Stimulated activated CD4-positive, alpha-beta T cell treated with anti-CD3 and anti-CD28 coated beads, TNF-alpha, amount 100 ng/mL, for 4 hours (primary cell): ENCODE measurements around the gene DNAJC1.

Experiments
- DNase-seq, 3 experiments: peaks; one replicate each; pipeline ENCODE4 v3.0.0-alpha.2; 2020; ENCODE audit warnings: low read depth in 3 of 3

The DNAJC1 gene

GRCh38 chr10:21961847-21962246, 41.7 kb downstream of the DNAJC1 start:
- no peak for DNase-seq

GRCh38 chr10:21959998-21960397, 43.5 kb downstream of the DNAJC1 start:
- no peak for DNase-seq

- no peak for DNase-seq
Observed at GRCh38 chr10:21954690-21955089, 48.8 kb downstream of the DNAJC1 start.

DNA sequence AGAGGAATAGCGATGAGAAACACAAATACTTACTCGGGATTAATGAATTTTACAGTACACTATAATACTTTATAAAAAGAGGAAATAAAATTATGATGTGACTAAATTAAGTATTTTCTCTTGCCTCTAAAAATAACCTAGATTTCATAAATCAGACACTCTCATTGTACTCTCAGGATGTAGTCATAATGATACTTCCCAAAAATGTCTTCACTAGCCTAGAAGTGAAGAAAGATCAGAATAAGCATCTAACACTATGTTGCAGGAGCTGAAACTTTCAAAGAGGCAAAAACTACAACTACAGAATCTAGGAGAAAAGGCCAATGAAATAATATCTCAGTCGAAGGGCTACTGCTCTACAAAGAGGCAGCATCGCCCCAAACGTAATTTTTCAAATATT, 49.4 kb downstream of the DNAJC1 start:
- DNase-seq = no peak

GRCh38 chr10:21953585-21954057, 49.9 kb downstream of the DNAJC1 start:
- no peak for DNase-seq

GRCh38 chr10:21950566-21950965, 53.0 kb downstream of the DNAJC1 start:
- no peak for DNase-seq

- DNase-seq = no peak
Observed at GRCh38 chr10:21946946-21947345, 56.6 kb downstream of the DNAJC1 start.

DNA sequence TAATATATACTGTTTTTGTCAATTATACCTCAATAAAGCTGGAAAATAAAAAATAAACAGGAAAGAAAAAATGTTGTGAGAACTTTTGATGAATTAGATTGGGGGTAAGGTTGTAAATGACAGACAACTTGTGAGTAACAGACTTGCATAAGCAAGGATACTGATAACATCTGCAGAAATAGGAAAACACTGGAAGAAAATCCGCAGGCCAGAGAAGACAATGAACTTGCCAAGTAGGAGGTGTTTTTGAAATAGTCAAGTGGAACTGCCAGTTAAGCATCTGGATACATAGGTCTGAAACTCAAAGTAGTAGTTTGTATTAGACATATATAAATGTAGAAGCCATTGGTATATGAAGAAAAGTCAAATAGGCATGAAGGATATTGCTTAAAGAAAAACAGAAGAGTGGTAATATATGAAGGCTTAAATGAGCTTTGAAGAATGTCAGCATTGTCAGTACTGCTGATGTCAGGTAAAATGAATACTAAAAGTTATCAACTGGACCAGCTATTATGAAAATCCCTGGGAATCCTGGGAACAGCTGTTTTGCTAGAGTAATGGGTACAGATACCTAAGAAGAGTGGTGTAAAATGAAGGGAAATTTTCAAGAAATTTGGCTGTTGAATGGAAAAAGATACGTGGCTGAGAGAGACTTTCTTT, 58.7 kb downstream of the DNAJC1 start:
- DNase-seq = no peak

GRCh38 chr10:21943633-21944265, 59.8 kb downstream of the DNAJC1 start:
- DNase-seq = no peak

DNA sequence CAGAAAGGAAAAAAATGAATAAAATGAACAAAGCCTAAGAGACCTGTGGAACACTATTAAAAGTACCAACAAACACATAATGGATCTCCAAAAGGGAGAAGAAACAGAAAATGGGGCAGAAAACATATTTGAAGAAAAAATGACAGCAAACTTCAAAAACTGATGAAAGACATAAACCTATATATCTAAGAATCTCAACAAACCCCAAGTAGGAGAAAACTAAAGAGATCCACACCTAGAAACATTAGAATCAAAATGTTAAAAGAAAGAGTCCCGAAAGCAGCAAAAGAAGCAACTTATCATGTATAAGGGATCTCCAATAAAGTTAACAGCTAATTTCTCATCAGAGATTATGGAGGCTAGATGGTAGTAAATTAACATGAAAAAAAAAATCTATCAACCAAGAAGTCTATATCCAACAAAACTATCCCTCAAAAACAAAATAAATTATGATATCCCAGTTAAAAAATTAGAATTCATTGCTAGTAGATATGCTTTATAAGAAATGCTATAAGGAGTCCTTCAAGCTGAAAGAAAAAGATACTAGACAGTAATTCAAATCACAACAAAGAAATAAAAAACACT, 68.0 kb downstream of the DNAJC1 start:
- DNase-seq = no peak

- no peak for DNase-seq
Observed at GRCh38 chr10:21934307-21934706, 69.2 kb downstream of the DNAJC1 start.

DNA sequence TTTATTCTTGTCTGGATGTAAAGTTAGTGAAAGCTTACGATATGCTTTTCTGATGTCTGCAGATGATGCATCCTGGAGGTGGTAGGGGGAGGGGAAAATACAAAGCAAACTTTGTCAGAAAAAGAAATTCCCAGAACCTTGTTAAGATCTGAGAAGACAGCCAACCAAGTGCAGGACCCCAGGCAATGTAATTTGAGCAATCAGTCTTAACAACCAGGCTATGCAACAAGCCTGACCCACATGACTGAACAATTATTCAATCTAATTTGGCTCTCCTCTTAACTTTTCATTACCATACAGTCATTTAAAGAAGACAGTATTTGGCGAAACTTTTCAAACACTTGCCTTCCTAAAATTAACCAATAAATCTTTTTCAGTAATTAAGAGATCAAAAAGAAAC, 74.5 kb downstream of the DNAJC1 start:
- DNase-seq = no peak

DNA sequence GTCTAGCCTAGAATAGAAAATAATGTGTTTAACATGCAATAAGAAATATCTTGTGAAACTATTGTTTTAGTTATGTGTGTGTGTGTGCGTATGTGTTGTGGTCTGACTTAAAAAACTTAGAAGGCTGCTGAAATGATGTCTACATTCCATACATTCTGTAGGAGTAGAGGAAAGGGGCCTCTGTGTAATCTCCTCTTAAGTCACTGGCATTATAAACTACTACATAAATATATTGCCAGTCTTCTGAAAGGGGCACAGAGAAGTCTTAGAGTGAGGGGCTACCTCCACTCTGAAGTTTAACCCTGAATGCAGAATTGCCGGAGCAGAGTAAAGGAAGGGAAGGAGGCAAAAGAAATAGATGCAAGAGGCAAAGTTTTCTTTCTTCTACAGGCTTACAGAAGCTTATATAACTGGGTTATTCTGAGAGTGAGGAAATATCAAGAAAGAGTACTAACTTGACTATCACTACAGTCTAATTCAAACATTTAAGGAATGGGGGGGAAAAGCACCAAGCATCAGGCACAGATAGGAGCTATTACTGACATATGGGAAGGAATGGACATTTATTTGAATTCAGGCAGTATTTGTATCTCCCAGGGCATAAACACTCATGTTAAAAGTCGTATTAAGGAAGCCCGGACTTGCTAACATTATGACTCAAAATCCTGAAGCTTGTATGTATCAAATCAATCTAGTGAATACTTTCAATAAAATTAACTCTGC, 75.7 kb downstream of the DNAJC1 start:
- no peak for DNase-seq

DNA sequence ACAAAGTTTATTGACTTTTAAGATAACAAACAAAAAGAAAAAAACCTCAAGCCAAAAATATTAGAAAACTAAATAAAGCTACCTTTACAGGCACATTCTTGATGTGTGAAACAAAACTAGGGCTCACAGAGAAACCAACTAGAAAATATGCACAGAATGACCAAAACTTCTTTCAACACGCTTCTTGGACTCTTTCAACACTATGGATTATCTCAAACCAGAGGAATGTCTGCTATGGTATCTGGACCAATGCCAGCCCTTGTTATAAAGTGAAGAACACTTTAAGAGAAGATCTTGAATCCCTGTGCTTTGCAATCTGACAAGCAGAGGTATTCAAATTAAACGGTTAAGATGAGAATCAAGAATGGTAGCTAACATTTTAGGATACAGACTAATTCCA, 76.6 kb downstream of the DNAJC1 start:
- DNase-seq = no peak

DNA sequence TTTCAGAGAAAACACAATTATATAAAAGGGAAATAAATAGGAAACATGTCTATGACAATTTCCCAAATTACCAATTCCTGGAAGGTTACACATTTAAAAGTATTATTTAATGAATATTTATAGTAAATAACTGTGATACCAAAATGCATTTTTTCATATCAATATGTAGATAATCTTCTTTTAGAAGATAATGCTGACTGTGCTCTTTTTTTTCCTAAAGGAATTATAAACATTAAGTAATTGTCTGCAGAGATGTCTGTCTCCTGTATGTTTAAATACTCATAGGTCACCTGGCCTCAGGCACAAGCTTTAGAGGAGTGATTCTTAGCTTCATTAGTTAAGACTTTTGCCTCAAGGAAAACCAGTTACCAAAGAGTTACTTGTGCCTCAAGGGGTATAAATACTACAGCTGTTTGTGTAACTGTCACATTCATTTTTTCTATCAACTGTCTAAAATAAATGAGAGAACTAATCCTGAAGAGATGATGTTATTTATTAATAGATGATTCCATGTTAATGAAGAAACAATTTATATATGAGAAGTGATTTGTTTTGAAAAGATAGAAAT, 77.1 kb downstream of the DNAJC1 start:
- no peak for DNase-seq

- DNase-seq = no peak
Observed at GRCh38 chr10:21925851-21926250, 77.7 kb downstream of the DNAJC1 start.

GRCh38 chr10:21924511-21924910, 79.0 kb downstream of the DNAJC1 start:
- DNase-seq = no peak

GRCh38 chr10:21920633-21921032, 82.9 kb downstream of the DNAJC1 start:
- no peak for DNase-seq

GRCh38 chr10:21919906-21920305, 83.6 kb downstream of the DNAJC1 start:
- DNase-seq = no peak

DNA sequence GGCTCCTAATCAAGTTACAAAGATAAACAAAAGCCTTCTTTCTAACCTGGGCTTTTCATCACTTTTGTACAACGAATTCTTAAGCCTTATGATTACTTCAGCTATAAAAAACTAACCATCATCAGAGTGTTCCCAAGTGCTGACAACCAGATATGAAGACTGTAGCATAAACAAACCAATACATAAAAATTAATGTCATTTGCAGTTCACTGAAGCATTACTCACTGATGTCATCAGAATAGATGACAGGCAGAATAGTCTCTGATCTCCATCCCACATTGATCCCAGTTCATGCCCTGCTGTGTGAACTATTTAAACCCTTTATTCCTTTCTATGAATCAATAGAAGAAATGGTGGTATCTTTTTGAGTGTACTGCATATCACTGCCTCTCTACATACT, 84.4 kb downstream of the DNAJC1 start:
- DNase-seq = no peak

- no peak for DNase-seq
Observed at GRCh38 chr10:21912625-21913024, 90.9 kb downstream of the DNAJC1 start.

DNA sequence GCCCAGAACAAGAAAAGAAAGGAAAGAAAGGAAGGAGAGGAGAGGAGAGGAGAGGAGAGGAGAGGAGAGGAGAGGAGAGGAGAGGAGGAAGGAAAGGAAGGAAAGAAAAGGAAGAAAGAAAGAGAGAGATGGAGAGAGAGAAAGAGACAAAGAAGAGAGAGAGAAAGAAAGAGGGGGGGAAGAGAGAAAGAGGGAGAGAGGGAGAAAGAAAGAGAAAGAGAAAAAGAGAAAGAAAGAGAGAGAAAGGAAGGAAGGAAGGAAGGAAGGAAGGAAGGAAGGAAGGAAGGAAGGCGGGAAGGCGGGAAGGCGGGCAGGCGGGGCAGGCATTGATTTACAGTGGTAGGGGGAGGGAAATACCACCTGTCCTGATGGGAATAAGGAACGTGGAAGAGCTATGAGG, 92.7 kb downstream of the DNAJC1 start:
- no peak for DNase-seq
